ENCODE measurements around the gene RGS11. TPM values are rescaled to one million over a fixed set of nuclear protein-coding genes. Genes with fewer than 3 reads are reported as not detected.

The RGS11 gene
- total and polyA plus RNA-seq, 2 experiments from 2014 or later = 2.4 to 4.5 TPM

GRCh38 chr16:296806-297510 lies 21.2 kb upstream of the RGS11 start:
- no peak overlapping the region for H3K9ac ChIP-seq
- no peaks in the 10 kb centered on the region for H3K79me2 ChIP-seq (ENCODE audit: insufficient read depth)
- TF ChIP-seq EZH2 (IDR thresholded peaks at IDR 0.05; ENCODE audit: insufficient read depth, poor library complexity, severe bottlenecking) (no peak), EZH2phosphoT487 (IDR thresholded peaks at IDR 0.05; ENCODE audit: insufficient read depth, low read depth) (no peak)
- H3K36me3 ChIP-seq (ENCODE audit: low read depth) = no peaks in the 10 kb centered on the region
- no peak for DNase-seq
- H3K4me3 ChIP-seq = no peak overlapping the region
- no peaks in the 10 kb centered on the region for H3F3A ChIP-seq (ENCODE audit: insufficient read depth)
- no peaks in the 10 kb centered on the region for H4K20me1 ChIP-seq (ENCODE audit: insufficient read depth)
- no peak overlapping the region for H2AFZ ChIP-seq
- H3K27ac ChIP-seq = no peak overlapping the region
- H3K4me1 ChIP-seq (ENCODE audit: insufficient read depth) = no peaks in the 10 kb centered on the region
- 90 to 92% methylated on average over 21 to 37 of the region's 37 CpGs for WGBS, 2 experiments (ENCODE audit: low coverage in 1 of 2, low lambda C conversion rate in 2 of 2, missing lambda C conversion rate in 2 of 2)
- no peaks in the 10 kb centered on the region for H3K27me3 ChIP-seq (replicated peaks; ENCODE audit: insufficient read depth)
- no peak overlapping the region for H3K4me2 ChIP-seq (ENCODE audit: unreplicated experiment)
- in situ Hi-C loops (cut with MboI) = no loop called here
- no peaks in the 10 kb centered on the region for H3K9me3 ChIP-seq (ENCODE audit: low read depth)
- H3K9me2 ChIP-seq (ENCODE audit: insufficient read depth) = no peaks in the 10 kb centered on the region

GRCh38 chr16:296276-296675 lies 20.5 kb upstream of the RGS11 start:
- Histone ChIP-seq H3K79me2 (ENCODE audit: insufficient read depth) (no peaks in the 10 kb centered on the region), H4K20me1 (ENCODE audit: insufficient read depth) (no peaks in the 10 kb centered on the region), H3K36me3 (ENCODE audit: low read depth) (no peaks in the 10 kb centered on the region), H3K9ac (no peak overlapping the region), H3K9me3 (ENCODE audit: low read depth) (no peaks in the 10 kb centered on the region), H2AFZ (no peak overlapping the region), H3K4me2 (ENCODE audit: unreplicated experiment) (no peak overlapping the region), H3K4me3 (no peak overlapping the region), H3K9me2 (ENCODE audit: insufficient read depth) (no peaks in the 10 kb centered on the region), H3F3A (ENCODE audit: insufficient read depth) (no peaks in the 10 kb centered on the region), H3K4me1 (ENCODE audit: insufficient read depth) (no peaks in the 10 kb centered on the region), H3K27me3 (replicated peaks; ENCODE audit: insufficient read depth) (no peaks in the 10 kb centered on the region), H3K27ac (no peak overlapping the region)
- DNase-seq = no peak
- WGBS, 2 experiments (ENCODE audit: low coverage in 1 of 2, low lambda C conversion rate in 2 of 2, missing lambda C conversion rate in 2 of 2) = 92 to 96% methylated on average over 7 to 14 of the region's 14 CpGs
- in situ Hi-C loops (cut with MboI) = no loop called here
- TF ChIP-seq EZH2 (IDR thresholded peaks at IDR 0.05; ENCODE audit: insufficient read depth, poor library complexity, severe bottlenecking) = no peak
- TF ChIP-seq EZH2phosphoT487 (IDR thresholded peaks at IDR 0.05; ENCODE audit: insufficient read depth, low read depth) = no peak

GRCh38 chr16:293043-293775 lies 17.5 kb upstream of the RGS11 start:
- H3K79me2 ChIP-seq (ENCODE audit: insufficient read depth) = no peaks in the 10 kb centered on the region
- H3K9ac ChIP-seq = no peak overlapping the region
- no peaks in the 10 kb centered on the region for H4K20me1 ChIP-seq (ENCODE audit: insufficient read depth)
- no peaks in the 10 kb centered on the region for H3K27me3 ChIP-seq (replicated peaks; ENCODE audit: insufficient read depth)
- H3K9me2 ChIP-seq (ENCODE audit: insufficient read depth) = no peaks in the 10 kb centered on the region
- H3K9me3 ChIP-seq (ENCODE audit: low read depth) = no peaks in the 10 kb centered on the region
- no peak for DNase-seq
- no peaks in the 10 kb centered on the region for H3F3A ChIP-seq (ENCODE audit: insufficient read depth)
- H3K36me3 ChIP-seq (ENCODE audit: low read depth) = no peaks in the 10 kb centered on the region
- 94 to 97% methylated on average over 15 to 31 of the region's 32 CpGs for WGBS, 2 experiments (ENCODE audit: low coverage in 1 of 2, low lambda C conversion rate in 2 of 2, missing lambda C conversion rate in 2 of 2)
- no peak overlapping the region for H3K27ac ChIP-seq
- H2AFZ ChIP-seq = no peak overlapping the region
- no peak for TF ChIP-seq EZH2 (IDR thresholded peaks at IDR 0.05; ENCODE audit: insufficient read depth, poor library complexity, severe bottlenecking)
- no peak for TF ChIP-seq EZH2phosphoT487 (IDR thresholded peaks at IDR 0.05; ENCODE audit: insufficient read depth, low read depth)
- no peaks in the 10 kb centered on the region for H3K4me1 ChIP-seq (ENCODE audit: insufficient read depth)
- no peak overlapping the region for H3K4me2 ChIP-seq (ENCODE audit: unreplicated experiment)
- in situ Hi-C loops (cut with MboI) = no loop called here
- H3K4me3 ChIP-seq = no peak overlapping the region

- WGBS, 2 experiments (ENCODE audit: low coverage in 1 of 2, low lambda C conversion rate in 2 of 2, missing lambda C conversion rate in 2 of 2) = 92 to 93% methylated on average over 15 of the region's 17 CpGs
- Histone ChIP-seq H4K20me1 (ENCODE audit: insufficient read depth) (no peaks in the 10 kb centered on the region), H3K9me2 (ENCODE audit: insufficient read depth) (no peaks in the 10 kb centered on the region), H3K79me2 (ENCODE audit: insufficient read depth) (no peaks in the 10 kb centered on the region), H3K9me3 (ENCODE audit: low read depth) (no peaks in the 10 kb centered on the region), H3K9ac (no peak overlapping the region), H3K36me3 (ENCODE audit: low read depth) (no peaks in the 10 kb centered on the region), H3K27ac (no peak overlapping the region), H3K4me3 (no peak overlapping the region), H3F3A (ENCODE audit: insufficient read depth) (no peaks in the 10 kb centered on the region), H3K27me3 (replicated peaks; ENCODE audit: insufficient read depth) (no peaks in the 10 kb centered on the region), H3K4me2 (ENCODE audit: unreplicated experiment) (no peak overlapping the region), H3K4me1 (ENCODE audit: insufficient read depth) (no peaks in the 10 kb centered on the region), H2AFZ (no peak overlapping the region)
- no peak for TF ChIP-seq EZH2 (IDR thresholded peaks at IDR 0.05; ENCODE audit: insufficient read depth, poor library complexity, severe bottlenecking)
- TF ChIP-seq EZH2phosphoT487 (IDR thresholded peaks at IDR 0.05; ENCODE audit: insufficient read depth, low read depth) = no peak
- no peak for DNase-seq
- in situ Hi-C loops (cut with MboI) = no loop called here
Measured at GRCh38 chr16:291539-291938, 15.8 kb upstream of the RGS11 start.
